VCaP (cell line): ENCODE data around the gene NPHP4.

Experiments
- H3K27ac ChIP-seq: fragments of 450-650 bp; 2 replicates; pipeline ENCODE4 v1.5.1; 2017
- TF ChIP-seq, protein P1 (sequence below): fragments of 450-650 bp; conservative IDR thresholded peaks from 2 replicates; pipeline ENCODE4 v1.5.1; 2017; ENCODE audit warnings: mild to moderate bottlenecking, moderate library complexity

NPHP4 gene

DNA sequence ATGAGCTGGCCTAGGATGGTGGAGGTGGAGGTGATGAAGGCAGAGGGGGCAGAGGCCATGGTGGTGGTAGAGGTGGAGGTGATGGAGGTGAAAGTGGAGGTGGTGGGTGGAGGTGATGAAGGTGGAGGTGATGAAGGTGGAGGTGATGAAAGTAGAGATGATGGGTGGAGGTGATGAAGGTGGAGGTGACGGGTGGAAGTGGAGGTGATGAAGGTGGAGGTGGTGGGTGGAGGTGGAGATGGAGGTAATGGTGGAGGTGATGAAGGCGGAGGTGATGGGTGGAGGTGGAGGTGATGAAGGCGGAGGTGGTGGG is 19.7 kb upstream of the NPHP4 start:
- TF ChIP-seq, protein P1, sequence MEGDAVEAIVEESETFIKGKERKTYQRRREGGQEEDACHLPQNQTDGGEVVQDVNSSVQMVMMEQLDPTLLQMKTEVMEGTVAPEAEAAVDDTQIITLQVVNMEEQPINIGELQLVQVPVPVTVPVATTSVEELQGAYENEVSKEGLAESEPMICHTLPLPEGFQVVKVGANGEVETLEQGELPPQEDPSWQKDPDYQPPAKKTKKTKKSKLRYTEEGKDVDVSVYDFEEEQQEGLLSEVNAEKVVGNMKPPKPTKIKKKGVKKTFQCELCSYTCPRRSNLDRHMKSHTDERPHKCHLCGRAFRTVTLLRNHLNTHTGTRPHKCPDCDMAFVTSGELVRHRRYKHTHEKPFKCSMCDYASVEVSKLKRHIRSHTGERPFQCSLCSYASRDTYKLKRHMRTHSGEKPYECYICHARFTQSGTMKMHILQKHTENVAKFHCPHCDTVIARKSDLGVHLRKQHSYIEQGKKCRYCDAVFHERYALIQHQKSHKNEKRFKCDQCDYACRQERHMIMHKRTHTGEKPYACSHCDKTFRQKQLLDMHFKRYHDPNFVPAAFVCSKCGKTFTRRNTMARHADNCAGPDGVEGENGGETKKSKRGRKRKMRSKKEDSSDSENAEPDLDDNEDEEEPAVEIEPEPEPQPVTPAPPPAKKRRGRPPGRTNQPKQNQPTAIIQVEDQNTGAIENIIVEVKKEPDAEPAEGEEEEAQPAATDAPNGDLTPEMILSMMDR = no peak
- no peak overlapping the region for H3K27ac ChIP-seq

DNA sequence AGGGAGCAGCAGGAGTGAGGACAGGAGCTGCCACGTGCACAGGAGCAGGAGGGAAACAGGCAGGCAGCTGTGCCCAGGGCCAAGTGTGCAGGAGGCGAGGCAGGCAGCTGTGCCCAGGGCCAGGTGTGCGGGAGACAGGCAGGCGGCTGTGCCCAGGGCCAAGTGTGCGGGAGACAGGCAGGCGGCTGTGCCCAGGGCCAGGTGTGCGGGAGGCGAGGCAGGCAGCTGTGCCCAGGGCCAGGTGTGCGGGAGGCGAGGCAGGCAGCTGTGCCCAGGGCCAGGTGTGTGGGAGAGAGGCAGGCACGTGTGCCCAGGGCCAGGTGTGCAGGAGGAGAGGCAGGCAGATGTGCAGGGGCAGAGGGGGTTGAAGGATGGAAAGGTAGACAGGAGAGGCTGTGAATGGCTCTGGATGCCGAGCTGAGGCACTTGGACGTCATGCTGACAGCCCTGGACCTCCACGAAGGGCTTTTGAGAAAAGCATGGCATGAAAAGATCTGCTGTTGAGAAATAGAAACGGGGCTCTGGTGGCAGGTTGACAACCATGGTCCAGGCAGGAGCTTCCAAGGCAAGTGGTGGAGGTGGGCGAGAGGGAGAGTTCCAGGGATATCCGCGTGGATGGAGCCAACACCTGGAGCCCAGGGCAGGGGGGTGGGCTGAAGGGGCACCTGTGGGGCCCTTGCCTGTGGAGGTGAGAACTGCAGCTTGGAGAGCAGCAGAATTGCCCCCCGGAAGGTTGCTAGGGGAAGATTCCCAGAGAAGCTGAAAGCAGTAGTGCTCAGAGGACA is 19.1 kb upstream of the NPHP4 start:
- H3K27ac ChIP-seq = no peak overlapping the region
- TF ChIP-seq, protein P1 = no peak

DNA sequence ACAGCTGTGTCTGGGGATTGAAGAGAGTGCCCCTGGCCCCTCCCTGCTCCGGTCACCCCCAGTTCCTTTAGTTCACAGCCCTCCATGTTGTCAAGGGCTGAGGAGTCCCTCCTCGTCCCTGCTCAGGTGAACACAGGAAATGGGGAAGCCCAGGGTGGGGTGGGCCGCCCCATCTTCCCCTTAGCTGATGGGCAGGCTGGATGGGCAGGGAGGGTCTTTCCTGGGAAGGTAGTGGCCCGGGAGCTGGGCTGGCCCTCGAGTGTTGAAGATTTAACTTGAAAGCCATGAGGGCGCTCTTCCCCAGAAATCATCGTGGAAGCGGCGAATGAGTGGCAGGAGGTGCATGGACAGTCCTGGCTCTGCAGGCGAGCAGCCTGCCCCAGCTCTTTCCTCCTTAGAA is 18.3 kb upstream of the NPHP4 start:
- H3K27ac ChIP-seq = no peak overlapping the region
- TF ChIP-seq, protein P1 = no peak

DNA sequence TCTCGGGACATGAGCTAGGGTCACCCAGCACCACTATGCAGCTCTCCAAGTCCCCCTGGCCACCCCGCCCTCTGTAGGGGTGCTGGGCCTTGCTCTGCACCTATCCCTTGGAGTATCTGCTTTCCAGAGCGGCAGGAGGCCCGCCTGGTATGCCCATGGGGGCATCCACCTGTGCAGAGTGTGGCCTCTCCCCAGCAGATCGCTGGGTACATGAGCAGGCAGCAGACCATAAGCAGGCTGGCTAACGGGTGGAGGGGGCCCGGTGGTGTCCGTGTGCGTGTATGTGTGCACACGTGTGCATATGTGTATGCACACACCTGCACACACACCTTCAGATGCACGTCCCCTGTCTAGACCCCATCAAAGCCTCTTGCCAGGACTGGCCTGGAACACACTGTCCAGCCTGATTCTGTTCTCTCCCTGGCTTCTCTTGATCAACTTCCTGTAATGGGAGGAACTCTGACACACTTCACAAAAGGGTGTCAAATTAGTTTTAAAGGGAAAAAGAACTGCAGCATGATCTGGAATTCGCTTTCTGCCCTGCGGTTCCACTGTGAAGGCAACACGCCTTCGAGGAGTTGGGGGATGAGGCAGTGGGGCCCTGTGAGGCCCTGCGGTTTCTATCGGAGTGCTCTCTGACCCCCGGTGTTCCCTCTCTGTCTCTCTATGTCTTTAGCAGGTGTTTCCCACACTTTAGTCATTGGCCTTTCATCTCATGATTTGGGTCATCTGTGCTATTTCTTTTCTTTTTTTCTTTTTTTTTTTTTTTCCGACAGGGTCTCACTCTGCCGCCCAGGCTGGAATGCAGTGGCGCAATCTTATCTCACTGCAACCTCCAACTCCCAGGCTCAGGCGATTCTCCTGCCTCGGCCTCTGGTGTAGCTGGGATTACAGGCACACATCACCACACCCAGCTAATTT is 17.2 kb upstream of the NPHP4 start:
- H3K27ac ChIP-seq = no peak overlapping the region
- TF ChIP-seq, protein P1 = no peak

DNA sequence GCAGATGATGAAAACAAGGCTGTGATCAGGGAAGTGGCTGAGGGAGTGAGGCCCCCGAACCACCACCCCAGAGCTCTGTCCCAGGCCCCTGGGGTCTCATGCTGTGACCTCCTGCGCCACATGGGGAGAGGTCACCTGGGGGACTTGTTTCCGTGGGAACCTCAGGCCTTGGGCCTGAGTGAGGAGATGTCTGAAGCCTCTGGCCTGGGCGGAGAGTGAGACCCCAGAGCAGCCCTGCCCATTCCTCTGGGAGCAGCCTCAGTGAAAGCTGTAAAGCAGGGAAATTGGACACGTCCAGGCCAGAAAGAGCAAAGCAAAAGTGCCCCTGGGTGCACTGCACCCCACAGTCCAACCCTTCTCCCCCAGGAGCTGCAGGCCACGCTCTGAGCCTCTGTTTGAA is 16.5 kb upstream of the NPHP4 start:
- TF ChIP-seq, protein P1 = no peak
- H3K27ac ChIP-seq = no peak overlapping the region

DNA sequence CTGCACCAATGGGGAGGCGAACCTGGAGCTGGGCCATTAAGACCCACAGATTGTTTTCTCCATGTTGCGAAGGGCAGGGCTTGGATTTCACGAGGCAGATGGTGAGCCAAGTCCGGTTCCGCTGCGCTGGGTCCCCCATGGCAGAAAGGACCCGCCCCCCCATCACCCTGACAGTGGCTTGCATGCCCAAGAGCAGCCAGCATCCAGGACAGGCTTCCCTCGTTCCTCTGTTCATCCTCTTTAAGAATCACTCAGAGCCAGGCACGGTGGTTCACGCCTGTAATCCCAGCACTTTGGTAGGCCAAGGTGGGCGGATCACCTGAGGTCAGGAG is 15.8 kb upstream of the NPHP4 start:
- TF ChIP-seq, protein P1 = no peak
- H3K27ac ChIP-seq = no peak overlapping the region

DNA sequence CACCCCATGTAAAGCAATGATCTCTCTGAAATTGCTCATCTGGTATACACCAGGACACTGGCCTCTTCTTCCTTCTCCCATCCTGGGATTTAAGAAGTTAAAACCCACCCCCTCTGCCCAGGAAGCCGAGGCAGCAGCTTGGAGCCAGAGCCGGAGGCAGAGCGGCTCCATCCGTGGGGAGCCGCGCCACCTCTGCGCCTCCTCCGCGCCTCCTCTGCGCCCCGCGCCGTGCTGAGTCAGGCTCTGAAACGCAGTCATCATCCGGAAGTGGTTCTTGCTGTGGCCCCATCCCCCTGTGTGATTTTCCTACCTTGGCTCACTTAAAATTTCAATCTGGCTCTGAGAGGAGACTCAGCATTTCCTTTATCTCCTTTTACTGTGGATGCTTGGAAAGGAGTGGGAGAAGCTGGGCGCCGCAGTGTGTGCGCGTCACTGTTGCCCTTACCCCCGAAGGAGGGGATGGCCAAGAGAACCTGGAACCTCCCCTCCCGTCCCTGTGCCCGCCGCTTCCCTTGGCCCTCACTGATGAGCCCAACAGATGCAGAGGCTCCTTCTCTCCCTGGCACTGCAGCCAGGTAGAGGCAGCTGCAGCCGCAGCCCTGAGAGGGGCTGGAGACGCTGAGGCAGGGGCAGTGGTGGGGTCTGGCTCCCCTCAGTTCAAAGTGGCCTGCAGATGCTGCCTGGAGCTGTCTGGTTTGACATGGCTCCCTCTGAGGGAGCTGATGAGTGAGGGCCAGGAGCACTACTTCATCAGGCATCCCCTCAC is 15.3 kb upstream of the NPHP4 start:
- H3K27ac ChIP-seq = no peak overlapping the region
- TF ChIP-seq, protein P1 = no peak
